NT2/D1 (cell line): ENCODE data around the gene FAAH.

ENCODE experiments used
- SUZ12 ChIP-seq: IDR thresholded peaks from 2 replicates; pipeline ENCODE4 v1.6.1; 2011; ENCODE audit not compliant: insufficient read length, insufficient read depth; ENCODE audit errors: extremely low read depth
- YY1 ChIP-seq: IDR thresholded peaks from 2 replicates; pipeline ENCODE4 v1.6.1; 2011; ENCODE audit not compliant: insufficient read length, insufficient read depth
- ZNF274 ChIP-seq: IDR thresholded peaks from 2 replicates; pipeline ENCODE4 v1.6.1; 2011; ENCODE audit warnings: mild to moderate bottlenecking, low read depth, low read length

DNA sequence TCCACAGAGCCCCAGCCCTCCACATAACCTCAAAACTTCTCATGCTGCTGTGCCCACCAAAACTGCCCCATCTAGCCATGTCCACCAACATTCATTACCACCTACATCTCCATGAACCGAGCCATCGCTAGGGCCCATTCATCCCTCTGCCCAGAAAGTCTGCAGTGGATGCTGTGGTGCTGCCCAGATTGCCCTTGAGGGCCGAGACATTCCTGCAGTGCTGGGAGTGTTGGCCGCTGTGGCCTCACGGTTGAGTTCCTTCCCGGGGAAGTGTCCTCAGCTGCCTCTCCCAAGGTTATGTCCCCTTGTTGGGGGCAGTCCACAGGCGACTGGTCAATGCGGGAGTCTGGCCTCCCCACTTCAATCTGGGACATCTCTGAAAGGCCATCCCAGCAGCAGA is 65.2 kb downstream of the FAAH start:
- no peak for TF ChIP-seq YY1
- TF ChIP-seq ZNF274 = no peak
- TF ChIP-seq SUZ12 = no peak
